CD4-positive, alpha-beta T cell treated with Interleukin-4 for 1 hour (primary cell): ENCODE measurements around the gene RAD51B.

Experiments
- DNase-seq, 2 donors: peaks; one replicate each; pipeline ENCODE4 v3.0.0-alpha.2; 2020 to 2022

The RAD51B gene

DNA sequence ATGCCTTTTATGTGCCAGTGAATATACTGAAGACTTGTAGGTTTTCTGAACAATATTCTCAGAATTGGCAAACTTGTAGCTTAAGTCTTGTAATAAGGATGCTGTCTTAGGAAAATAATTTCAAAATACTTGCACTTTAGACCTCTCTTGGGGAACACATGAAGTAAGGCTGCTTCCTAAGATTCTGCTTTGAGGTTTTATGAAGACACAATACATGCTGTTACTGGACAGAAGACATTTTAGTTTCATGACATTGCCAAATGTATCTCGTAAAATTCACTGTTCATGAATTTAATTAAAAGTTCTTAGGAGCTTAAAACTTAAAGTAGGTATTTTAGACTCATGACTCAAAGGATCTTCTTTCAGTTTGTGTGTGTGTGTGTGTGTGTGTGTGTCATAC is 80.7 kb downstream of the RAD51B start:
- no peak for DNase-seq

DNA sequence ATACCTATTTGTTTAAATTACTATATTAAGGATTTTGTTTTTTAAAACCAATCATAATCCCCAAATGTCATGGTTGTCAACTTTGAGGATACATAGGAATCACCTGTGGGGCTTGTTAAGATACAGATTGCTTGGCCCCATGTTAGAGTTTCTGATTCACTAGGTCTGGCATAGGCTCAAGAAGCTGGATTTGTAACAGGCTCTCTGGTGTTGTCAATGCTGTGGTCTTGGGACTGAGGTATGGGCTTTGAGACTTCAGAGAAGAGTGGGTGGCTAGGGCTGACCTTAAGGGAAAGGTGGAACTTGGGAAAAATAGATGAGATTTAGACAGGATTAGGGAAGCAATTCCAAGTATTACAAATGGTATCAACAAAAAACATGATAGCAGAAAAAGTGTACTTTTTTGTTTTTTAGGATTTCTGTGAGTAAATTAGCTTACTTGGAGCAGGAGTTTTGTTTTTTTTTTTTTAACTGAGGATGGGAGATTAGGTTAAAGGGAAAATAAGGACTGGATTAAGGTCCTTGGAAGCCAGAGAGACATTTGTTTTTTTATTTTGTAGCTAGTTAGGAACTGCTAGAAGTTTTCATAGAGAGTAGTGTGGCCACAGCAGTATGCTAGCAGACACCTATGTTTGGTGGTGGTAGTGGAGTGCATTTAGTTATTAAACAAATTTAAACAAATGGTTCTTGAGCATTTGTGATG is 88.6 kb downstream of the RAD51B start:
- no peak for DNase-seq

DNA sequence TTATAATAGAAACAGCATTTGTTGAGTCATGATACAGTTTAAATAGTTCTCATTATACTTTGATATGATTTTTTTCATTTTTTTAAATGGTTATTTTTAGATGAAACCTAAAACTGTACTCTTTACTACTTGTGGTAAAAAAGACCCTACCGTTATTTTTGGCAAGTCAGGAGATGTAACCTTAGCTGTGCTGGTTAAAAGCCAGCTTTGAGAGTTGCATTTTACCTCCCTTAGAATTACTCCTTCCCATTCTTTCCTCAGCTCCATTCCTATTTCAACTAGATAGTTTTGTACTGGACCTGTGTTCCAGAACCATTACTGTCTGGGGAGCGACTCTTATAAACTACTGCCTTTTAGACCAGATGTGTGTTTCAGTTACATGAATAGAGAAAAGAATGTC is 92.0 kb downstream of the RAD51B start:
- DNase-seq = no peak

DNA sequence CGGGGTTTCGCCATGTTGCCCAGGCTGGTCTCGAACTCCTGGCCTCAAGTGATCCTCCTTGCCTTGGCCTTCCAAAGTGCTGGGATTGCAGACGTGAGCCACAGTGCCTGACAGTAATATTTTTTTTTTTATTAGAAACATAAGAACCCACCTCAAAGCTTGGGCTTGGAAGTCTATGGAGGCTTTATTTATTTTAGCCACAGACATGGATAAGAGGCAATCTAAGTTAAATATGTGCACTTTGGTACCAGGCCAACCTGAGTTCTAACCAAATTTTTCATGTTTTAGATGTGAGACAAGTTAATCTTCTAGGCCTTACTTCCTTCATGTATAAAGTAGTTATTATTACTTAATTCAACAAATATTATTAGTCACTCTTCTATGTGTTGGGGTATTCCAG is 96.9 kb downstream of the RAD51B start:
- DNase-seq = no peak

DNA sequence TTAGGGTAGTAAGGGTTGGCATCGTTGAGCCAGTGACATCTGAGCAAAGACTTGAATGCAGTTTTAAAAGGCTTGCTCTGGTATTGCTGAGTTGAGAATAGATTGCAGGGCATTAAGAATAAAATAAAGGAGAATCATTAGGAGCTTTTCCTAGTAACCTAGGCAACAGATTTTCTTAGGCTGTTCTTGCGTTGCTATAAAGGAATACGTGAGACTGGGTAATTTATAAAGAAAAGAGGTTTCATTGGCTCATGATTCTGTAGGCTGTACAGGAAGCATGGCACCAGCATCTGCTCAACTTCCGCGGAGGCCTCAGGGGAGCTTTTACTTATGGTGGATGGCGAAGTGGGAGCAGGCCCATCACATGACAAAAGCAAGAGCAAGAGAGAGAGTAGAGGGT is 97.4 kb downstream of the RAD51B start:
- DNase-seq = no peak

DNA sequence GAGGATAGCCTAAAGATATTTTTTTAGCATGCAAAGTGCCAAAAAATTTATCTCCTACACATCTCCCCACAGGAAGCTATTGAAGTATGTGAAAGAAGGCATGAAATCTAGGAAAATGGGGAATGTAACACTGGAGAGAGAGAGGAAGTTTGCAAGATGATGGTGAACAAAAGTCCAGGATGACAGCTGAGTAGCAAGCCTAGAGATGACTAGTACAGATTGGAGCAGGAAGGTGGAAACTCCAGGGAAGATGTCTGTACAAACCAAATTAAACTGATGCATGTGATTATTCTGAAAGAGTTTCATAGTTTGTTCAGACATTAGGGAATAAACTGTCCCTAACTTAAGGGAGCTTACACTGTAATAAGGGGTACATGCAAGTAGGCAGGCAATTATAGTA is 99.3 kb downstream of the RAD51B start:
- no peak for DNase-seq

DNA sequence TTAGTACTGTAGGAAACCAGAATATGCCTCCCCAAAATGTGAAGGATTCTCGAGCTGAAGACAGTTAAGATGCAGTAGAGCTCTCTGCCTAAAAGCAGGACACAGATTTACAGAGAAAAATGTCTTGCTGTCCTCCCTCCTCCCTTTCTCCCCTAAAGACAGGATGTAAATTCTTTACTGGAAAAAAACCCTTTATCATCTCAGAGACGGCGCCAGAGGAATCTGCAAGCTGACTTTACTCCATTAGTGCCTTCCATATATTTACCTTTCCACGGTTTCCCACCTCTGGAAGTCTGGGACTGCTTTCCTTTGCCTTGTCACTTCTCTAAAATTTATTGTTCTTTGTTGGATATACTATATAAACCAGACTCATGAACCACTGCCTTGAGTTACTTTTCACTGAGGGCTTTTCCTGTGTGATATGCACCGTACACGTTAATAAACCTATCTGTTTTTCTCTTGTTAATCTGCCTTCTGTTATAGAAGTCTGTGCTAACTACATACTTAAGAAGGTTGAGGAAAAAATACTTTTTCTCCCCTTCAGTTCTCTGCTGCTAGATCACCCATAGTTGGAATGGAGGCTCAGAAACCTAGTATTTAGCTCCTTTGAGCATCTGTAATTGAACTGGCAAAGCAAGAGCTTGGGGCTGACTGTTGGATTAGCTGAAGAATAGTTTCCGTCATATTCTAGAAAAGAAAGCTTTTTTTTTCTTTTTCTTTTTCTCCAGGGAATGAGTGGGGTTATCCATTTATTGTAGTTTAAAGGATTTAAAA is 99.9 kb downstream of the RAD51B start:
- DNase-seq = no peak

DNA sequence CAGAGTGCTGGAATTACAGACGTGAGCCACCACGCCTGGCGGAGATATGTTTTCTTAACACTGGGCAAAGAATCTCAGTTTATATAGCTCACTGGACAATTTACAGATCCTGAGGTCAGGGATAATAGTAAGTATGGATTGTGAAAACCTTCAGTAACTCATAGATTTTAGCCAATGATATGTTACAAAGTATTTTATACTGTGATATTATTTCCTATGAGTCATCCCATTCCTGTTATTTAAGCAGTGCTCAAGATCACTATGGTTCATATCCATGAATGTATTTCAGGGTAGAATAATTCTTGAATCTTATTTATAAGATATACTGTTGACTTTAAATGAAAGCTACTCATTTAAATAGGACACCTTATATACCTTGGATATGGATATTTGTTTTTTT is 107.2 kb downstream of the RAD51B start:
- no peak for DNase-seq

DNA sequence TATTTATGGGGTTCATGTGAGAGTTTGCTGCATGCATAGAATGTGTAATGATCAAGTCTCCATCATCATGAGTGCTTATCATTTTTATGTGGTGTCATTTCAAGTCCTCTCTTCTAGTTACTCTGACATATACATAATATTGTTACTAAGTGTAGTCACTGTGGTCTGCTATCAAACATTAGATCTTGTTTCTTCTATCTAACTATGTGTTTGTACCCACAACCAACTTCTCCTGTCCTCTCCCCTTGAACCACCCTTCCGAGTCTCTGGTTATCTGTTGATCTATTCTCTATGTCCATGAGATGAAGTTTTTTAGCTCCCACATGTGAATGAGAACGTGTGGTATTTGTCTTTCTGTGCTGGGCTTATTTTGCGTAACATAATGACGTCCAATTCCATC is 107.7 kb downstream of the RAD51B start:
- DNase-seq = no peak

DNA sequence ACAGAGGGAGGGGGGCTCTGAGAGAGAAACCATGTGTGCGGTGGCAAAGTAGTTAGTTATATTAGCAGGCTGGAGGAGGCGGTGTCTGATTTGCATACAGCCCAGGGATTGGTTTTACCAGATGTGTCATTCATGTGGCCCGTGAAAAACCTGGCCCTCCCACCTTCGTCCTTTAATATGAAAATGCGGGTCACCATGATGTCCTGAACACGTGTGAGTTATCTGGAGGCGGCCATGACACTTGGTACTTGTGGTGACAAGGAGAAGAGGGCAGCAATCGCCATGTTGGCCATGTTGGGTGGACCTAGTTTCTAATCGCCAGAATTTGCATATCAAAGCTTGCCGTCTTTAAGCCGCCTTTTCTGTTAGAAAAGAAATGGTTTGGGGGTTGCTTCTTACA is 108.8 kb downstream of the RAD51B start:
- DNase-seq = no peak

DNA sequence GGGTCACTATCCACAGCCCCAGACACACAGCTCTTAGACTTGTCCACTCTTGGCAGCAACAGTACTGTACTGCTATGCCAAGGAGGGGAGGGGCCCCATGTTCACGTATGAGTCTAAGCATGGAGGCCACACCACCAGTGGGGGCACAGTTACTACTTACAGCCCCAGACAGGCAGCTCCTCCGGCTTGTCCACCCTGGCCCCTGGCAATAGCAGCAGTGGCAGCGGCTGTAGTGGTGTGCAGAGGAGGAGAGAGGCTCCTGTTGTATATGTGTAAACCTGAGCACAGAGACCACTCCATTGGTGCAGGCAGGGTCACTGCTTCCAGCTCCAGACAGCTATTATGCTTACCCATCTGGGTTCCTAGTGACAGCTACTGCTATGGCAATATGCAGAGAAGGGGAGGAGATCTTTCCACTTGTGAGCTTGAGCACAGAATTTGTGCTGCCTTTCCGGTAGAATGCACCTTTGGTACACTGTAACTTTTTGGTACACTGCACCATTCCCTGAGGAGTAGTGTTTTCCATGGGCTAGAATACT is 113.2 kb downstream of the RAD51B start:
- DNase-seq = no peak

DNA sequence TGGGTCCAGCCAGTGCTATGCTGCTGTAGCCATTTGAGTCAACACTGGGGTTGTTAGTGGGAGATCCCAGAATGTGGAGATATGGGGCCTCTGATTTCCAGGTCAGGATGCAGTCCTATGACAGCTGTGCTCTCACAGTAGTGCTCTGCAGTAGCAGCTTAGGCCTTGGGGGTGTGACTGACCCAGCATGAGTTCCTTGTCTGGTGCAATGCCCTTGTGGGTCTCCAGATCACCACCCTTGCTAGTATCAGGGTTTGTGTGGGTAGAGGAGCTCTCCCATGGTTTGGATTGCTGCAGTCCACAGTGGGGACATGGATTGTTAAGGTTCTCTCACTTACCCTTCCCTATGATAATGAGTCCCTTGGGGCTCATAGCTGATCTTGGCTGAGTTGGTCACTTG is 113.7 kb downstream of the RAD51B start:
- no peak for DNase-seq

DNA sequence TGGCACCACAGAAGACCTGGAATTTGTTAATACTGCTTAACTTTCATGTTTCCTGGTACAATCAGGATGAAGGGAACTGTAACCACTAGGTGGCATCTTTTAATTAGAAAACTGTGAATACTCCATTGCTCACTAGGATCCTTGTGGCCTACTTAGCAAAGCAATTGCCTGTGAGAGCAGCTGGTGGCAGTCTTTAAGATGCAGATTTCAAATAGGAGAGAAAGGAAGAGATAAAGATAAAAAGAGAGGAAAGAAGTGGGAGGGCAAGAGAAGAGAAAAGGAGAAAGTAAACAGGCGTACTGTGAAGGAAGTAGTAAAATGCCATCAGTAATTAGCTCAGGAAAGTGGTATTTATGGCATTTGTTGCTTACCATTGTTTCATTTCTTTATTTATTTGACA is 114.5 kb downstream of the RAD51B start:
- peak; percentile 15 to 64 for DNase-seq

DNA sequence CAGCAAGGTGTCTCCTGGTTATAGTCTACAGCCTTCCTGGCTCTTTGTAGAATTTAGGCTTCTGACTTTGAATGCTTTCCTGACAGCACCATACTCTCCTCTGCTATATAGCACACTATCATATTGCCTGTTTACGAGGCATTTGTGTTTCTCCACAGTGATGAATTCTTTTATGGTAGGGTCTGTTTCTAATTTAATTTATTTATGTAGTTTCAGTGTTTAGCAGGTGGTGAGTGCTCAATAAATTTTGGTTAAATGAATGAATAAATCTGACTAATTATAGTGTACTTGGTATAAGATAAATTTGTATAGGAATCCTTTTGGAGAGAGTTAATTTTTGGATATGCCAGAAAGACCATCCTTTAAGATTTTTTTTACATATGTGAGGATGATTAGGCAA is 115.3 kb downstream of the RAD51B start:
- DNase-seq = no peak

DNA sequence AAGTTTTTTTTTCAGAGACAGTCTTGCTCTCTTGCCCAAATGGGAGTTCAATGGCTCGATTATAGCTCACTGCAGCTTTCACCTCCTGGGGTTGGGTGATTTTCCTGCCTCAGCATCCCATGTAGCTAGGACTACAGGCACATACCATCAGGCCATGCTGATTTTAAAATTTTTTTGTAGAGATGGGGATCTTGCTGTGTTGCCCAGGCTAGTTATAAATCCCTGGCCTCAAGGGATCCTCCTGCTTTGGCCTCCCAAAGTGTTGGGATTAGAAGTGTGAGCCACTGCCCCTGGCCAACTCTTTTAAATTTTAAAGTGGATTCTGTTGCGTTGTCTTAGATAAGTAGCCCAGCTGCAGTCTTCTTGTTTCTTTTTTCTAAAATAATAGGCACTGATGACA is 115.8 kb downstream of the RAD51B start:
- no peak for DNase-seq

DNA sequence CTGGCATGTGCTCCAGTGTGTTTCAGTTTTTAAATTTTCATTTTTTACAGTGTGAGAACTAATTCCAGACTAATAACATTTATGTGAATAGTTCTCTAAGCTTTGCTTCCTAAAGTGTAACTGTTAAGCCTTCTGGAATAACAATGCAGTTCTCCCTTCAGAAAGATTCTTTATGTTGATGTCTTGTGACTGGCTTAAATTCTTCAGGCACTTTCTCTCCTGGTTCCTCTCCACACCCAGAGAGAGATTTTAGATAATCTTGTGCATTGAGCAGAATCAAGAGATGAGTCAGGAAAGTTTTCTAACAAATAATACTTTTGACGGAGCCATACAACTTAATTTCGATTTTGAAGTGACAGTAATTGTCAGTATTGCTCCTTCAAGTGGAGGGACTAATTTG is 118.5 kb downstream of the RAD51B start:
- no peak for DNase-seq

DNA sequence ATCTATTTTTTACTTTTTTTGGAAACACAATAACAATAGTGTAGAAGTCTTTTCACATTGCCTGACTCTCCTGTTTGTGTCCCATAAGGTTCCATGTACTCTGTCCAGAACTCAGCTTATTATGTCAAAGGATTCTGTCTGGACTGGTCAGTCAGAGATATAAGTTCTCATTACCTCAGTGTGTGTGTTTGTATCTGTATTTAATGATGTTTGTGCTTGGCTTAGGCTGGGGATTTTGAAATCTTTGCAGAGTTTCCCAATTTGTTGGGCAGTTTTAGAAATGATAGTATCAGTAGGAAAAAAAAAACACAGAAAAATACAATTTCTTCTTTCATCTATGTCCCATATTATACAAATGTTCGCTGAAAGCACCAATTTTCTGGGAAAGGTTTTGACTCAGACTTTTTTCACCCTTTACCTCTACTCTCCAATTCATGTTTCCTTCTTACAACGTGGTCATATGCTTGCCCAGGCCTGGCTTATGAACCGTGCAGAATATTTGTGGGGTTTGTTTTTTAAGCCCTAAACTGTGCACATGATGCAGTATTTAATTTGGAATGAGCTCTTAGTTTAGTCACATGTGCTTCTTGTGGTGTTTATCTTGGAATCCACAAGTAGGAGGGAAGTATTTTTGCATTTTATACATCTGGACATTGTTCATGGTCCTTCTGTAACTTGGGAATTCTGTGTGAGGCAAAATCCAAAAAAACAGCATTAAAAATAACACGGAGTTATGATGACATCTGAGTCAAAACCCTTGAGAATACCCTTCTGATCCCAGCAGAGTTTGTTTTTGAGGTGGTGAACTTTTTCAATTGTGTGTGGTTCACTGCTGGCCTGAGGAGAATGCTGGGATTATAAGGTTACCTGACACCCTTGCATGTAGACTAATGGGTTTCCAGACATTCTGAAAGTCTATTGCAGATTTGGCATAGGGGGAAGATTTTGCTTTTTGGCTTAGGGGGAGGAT is 121.2 kb downstream of the RAD51B start:
- no peak for DNase-seq

DNA sequence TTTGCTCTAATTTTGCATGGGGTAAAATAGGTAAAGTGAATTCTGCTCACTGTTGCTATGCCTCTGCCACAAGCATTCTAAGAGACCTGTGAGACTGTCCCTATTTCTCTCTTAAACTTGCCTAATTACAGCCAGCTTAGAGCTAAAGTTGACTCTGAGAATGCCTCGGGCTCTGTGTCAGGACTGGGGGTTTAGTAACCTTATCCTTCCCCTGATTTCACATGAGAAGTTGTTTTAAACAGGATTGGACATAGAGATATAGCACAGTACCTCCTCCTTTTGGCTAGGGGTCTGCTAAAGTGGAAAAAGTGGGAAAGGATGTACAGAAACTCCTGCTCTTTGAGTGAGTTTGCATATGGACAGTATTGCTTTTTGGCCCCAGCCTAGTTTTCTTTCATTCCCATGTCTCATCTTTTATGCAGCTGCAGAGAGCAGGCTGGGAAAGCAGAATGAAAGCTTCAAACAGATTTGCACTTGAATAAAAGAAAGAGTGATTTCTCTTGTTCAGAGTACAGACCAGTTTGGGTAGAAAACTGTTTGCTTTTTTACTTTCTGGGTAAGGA is 122.0 kb downstream of the RAD51B start:
- no peak for DNase-seq

DNA sequence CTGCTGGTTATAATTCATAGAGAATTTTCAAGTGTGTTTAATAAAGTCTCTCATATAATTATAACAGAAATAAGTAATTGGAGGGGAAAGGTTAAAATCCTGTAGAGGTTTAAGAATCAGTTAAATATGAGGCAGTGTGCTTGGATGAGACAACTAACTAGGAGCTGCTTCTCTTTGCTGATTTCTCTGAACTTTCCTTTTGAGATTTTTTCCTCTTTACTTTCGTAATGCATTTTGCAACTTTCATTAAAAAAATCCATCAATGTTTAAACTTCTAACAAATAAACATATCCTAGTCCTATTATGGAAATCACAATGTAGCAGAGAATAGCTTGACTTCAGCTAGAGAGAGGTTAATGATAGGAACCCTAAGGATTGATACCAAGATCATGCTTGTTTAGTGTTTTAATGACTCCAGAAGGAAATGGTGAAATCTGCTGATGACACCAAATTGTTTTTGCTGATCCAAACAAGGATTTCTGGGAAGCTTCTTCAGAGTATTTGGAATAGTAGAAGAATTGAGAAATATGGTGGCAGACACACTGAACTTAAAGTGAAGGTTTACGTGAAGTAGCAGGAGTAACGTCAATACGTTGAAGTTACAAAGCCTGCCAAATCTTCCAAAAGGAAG is 122.6 kb downstream of the RAD51B start:
- DNase-seq = no peak

DNA sequence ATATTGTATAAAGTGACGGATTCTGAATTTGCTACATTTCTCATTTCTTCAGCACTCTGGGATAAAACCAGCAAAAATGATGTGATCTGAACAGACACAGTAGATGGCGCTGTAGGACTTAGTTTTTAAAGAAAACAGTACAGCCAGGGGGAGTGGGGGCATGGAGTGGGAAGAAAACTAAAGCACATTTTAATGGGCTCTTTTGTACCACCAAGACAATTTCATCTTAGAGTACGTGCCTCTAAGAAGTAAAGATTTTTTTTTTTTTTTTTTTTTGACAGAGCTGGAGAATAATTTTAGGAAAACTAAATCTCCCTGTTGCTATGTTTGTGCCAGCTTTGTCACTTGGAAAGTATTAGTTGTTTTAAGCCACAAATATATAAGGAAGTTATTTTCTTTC is 124.4 kb downstream of the RAD51B start:
- DNase-seq = peak; percentile 46 to 67

DNA sequence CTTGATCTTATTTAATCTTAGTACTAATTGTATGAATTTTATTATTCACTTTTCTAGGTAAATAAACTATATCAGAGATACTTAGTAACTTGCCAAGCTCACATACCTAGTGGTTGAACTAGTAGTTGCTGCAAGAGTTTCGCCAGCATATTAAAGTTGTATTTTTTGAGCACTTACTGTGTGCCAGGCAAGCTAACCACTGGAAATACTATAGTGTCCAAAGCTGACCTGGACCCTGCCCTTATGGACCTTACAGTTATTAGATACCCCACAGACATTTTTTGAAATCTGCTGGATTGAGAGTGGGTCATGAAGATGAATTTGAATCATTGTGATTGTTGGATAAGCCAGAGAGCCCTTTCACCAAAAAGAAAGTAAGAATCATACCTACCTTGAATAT is 125.0 kb downstream of the RAD51B start:
- no peak for DNase-seq

DNA sequence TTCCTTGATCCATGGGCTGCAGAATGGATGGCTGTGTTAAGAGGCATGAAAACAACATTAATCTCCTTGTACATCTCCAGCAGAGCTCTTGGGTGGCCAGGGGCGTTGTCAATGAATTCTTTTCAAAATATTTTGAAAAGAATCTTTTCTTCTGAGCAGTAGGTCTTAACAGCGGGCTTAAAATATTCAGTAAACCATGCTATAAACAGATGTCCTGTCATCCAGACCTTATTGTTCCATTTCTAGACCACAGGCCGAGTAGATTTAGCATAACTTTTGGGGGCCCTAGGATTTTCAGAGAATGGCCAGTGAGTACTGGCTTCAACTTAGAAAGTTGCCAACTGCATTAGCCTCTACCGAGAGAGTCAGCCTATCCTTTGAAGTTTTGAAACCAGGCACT is 130.2 kb downstream of the RAD51B start:
- DNase-seq = no peak
